Thyroid gland (tissue), 4 donors: ENCODE data around the gene MAVS. TPM values are rescaled to one million over a fixed set of nuclear protein-coding genes. Genes with fewer than 3 reads are reported as not detected.
"Not testable (repeated sequence)": the region's sequence is repeated elsewhere in the genome, so short reads cannot be mapped to it uniquely, and the experiment has no call there.

Experiments
- DNase-seq, 2 donors: peaks; one replicate each; pipeline ENCODE4 v3.0.0-alpha.2; 2019
- H3K27ac ChIP-seq, 3 donors: fragments of 200-600 bp; sonication (generic); 1 replicate in 2 of 3; 2 replicates in 1 of 3; pipeline ENCODE4 v1.5.1; 2016 to 2019; ENCODE audit warnings: mild to moderate bottlenecking in 1 of 3, moderate library complexity in 1 of 3
- H3K27me3 ChIP-seq: fragments of 200-600 bp; sonication (generic); one replicate; pipeline ENCODE4 v1.5.1; 2019
- H3K36me3 ChIP-seq, 2 donors: fragments of 200-600 bp; sonication (generic); one replicate each; pipeline ENCODE4 v1.5.1; 2016 to 2019
- H3K4me1 ChIP-seq, 2 donors: fragments of 200-600 bp; sonication (generic); one replicate each; pipeline ENCODE4 v1.5.1; 2017 to 2019
- H3K4me3 ChIP-seq, 3 donors: fragments of 200-600 bp; sonication (generic); replicated peaks in 1 of 3; 1 replicate in 2 of 3; 2 replicates in 1 of 3; pipeline ENCODE4 v1.5.1; 2016; ENCODE audit warnings: mild to moderate bottlenecking in 1 of 3
- H3K9me3 ChIP-seq: fragments of 200-600 bp; sonication (generic); one replicate; pipeline ENCODE4 v1.5.1; 2017
- POLR2A ChIP-seq, 2 donors: fragments of 450-650 bp; IDR thresholded peaks; one replicate each; pipeline ENCODE4 v1.6.1; 2017; ENCODE audit warnings: antibody characterized with exemption in 2 of 2, mild to moderate bottlenecking in 2 of 2, moderate library complexity in 1 of 2
- WGBS, 2 donors: methylation state at CpG; one replicate each; pipeline ENCODE4 v1.1.5; 2017; 5-methylcytosine and 5-hydroxymethylcytosine counted together
- intact Hi-C: fragments of 100-400 bp; cut with DNase I; formaldehyde crosslinking; loops from one replicate; pipeline ENCODE4 v1.15.1; 2023
- total RNA-seq, 4 donors: library from RNA; depleted of rRNA; stranded (reverse); fragments of >200 nt; gene quantifications; one replicate each; pipeline ENCODE4 v1.2.3, GENCODE V29; 2016
- TF ChIP-seq, protein P1 (sequence below), 6 experiments: fragments of 200-600 bp in 3 of 6; fragments of 450-650 bp in 3 of 6; sonication (generic) in 3 of 6; IDR thresholded peaks; one replicate each; pipeline ENCODE4 v1.5.1; 2016 to 2019; ENCODE audit warnings: antibody characterized with exemption in 6 of 6, mild to moderate bottlenecking in 2 of 6, inconsistent platforms in 1 of 6, moderate library complexity in 1 of 6

Gene MAVS
- total RNA-seq, 4 donors from 2014 or later = 30.4 to 52.3 (median 39.0) TPM

DNA sequence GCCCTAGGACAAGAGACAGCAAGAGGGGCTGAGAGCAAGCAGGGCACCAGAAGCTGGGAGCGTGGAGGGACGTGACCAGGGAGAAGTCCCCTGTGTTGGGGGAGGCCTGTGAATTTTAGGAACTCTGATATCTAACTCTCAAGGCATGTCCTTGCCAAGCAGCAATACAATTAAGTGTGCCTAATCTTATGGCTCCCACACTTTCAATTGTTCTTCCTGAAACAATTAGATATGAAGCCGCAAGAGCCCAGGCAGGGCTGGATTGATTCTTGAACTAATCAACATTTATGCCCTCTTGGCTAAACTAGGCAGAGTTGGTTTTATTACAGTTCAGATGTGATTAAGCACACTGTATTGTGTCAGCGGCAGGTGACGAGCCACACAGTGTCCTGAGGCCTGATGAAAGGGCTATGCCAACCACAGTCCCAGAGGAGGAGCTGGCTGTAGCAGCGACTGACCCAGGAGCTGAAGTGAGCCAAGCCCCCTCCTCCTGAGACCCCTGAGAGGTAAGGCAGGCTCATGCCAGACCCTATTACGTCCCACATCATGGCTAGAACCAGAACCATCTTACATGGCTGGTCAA lies 4.2 kb upstream of the MAVS start:
- intact Hi-C loops = no loop called here
- Histone ChIP-seq H3K4me3 (no peak overlapping the region), H3K36me3 (no peaks in the 10 kb centered on the region), H3K27ac (no peak overlapping the region), H3K9me3 (no peaks in the 10 kb centered on the region), H3K27me3 (no peaks in the 10 kb centered on the region), H3K4me1 (peaks cover 0 to under 1% of the 10 kb centered on the region in 2 donors)
- DNase-seq = no peak
- WGBS, 2 donors = 89 to 93% methylated on average over 7 of the region's 7 CpGs
- TF ChIP-seq POLR2A (IDR thresholded peaks at IDR 0.05) = no peak
- TF ChIP-seq, protein P1, sequence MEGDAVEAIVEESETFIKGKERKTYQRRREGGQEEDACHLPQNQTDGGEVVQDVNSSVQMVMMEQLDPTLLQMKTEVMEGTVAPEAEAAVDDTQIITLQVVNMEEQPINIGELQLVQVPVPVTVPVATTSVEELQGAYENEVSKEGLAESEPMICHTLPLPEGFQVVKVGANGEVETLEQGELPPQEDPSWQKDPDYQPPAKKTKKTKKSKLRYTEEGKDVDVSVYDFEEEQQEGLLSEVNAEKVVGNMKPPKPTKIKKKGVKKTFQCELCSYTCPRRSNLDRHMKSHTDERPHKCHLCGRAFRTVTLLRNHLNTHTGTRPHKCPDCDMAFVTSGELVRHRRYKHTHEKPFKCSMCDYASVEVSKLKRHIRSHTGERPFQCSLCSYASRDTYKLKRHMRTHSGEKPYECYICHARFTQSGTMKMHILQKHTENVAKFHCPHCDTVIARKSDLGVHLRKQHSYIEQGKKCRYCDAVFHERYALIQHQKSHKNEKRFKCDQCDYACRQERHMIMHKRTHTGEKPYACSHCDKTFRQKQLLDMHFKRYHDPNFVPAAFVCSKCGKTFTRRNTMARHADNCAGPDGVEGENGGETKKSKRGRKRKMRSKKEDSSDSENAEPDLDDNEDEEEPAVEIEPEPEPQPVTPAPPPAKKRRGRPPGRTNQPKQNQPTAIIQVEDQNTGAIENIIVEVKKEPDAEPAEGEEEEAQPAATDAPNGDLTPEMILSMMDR (IDR thresholded peaks at IDR 0.05) = no peak

DNA sequence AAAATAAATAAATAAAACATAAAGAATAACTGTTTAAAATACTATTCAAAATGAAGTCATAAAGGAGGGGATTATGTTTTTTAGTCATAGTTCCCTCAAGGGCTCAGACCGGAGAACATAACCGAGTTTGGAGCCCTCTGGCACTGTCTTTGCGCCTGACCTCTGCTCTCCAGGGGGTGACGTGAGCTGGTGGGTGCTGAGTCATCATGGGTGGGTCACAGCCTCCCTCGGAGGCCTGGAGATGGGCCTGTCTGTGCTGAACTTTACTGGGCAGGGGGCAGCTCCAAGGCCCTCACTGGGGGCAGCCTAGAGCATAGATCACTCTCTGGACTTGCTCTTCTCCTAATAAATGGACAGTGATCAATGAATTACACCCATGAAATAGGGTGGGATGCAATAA lies 3.1 kb upstream of the MAVS start:
- intact Hi-C loops = no loop called here
- whole genome bisulfite sequencing, 2 donors = 69 to 76% methylated on average over 5 of the region's 5 CpGs
- H3K4me3 ChIP-seq = no peak overlapping the region
- TF ChIP-seq POLR2A (IDR thresholded peaks at IDR 0.05) = no peak
- TF ChIP-seq, protein P1 (IDR thresholded peaks at IDR 0.05) = no peak
- no peaks in the 10 kb centered on the region for H3K27me3 ChIP-seq
- H3K27ac ChIP-seq = no peak overlapping the region
- DNase-seq = no peak
- H3K9me3 ChIP-seq = no peaks in the 10 kb centered on the region
- peaks cover 0 to 6% of the 10 kb centered on the region in 2 donors for H3K4me1 ChIP-seq
- no peaks in the 10 kb centered on the region for H3K36me3 ChIP-seq

DNA sequence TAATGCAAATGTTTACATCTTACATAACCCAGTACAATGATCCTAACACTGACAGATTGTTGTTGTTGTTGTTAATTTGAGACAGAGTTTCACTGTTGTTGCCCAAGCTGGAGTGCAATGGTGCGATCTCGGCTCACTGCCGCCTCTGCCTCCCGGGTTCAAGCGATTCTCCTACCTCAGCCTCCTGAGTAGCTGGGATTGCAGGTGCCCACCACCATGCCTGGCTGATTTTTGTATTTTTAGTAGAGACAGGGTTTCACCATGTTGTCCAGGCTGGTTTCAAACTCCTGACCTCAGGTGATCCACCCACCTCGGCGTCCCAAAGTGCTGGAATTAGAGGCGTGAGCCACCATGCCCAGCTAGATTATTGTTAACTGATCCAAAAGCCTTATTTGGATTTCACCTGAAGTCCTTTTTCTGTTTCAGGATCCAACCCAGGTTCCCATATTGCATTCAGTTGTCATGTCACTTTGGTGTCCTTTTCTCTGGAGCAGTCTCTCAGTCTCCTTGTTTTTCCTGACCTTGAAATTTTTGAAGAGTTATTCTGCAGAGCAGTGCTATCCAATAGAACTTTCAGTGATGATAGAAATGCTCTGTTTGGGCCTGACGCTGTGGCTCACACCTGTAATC lies 2.5 kb upstream of the MAVS start:
- H3K4me1 ChIP-seq, H3K4me3 ChIP-seq, H3K27me3 ChIP-seq, H3K36me3 ChIP-seq, H3K9me3 ChIP-seq, H3K27ac ChIP-seq, intact Hi-C loops, DNase-seq: not testable (repeated sequence)
- 93 to 96% methylated on average over 9 of the region's 9 CpGs for WGBS, 2 donors

DNA sequence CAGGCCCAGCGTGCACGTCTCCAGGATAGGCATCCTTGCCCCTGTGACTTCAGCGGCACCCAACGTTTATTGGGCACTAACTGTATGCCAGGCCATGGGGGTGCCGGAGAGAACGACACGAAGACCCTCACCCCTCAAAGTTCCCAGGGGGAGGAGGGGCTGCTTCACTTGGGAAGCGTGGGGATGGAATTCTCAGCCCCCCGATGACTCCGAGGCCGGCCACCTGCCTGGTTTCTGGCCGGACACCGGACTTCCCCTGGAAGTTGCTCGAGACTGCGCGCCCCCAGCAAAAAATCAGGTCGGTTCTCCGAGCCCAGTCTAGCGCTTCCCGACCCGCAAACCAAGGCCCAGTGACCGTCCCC lies 275 bp upstream of the MAVS start:
- Histone ChIP-seq H3K36me3 (no peaks in the 10 kb centered on the region), H3K4me3 (peak overlapping the region; percentile 81 to 89 (median 83)), H3K9me3 (no peaks in the 10 kb centered on the region), H3K27ac (peak overlapping the region; percentile 88 to 93 (median 93)), H3K4me1 (peaks cover 0 to 6% of the 10 kb centered on the region in 2 donors), H3K27me3 (no peaks in the 10 kb centered on the region)
- DNase-seq = no peak
- no peak for TF ChIP-seq POLR2A (IDR thresholded peaks at IDR 0.05)
- TF ChIP-seq, protein P1 (IDR thresholded peaks at IDR 0.05) = no peak
- 0% methylated on average over 18 of the region's 22 CpGs; no CpG with 5 or more reads in 1 of the 2 donors for WGBS, 2 donors
- intact Hi-C loops = no loop called here

DNA sequence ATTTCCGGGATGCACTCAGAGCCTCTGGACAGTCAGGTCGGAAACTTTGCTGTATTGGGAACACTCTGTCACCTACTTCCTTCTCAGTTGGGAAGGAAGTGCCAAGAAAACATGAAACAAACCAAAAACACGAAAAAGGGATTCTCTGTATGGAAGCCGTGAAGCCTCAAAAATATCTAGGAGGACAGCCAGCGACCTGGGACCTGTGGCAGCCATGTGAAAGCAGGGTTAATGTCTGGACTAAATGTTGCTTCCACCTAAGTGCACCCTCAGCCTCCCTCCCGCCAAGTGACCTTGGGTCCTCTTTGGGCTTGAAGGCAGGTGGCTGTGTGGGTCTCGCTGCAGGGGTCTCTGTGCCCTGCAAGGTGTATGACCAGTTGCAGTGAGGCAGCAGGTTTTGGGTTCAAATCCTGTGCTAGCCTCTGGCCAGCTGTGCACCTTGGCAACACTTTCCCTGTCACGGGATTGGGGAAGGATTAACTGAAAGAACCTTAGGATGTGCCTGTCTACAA lies 851 bp downstream of the MAVS start:
- Histone ChIP-seq H3K9me3 (no peaks in the 10 kb centered on the region), H3K4me3 (peak overlapping the region; percentile 81 to 89 (median 83)), H3K27me3 (no peaks in the 10 kb centered on the region), H3K4me1 (peaks cover 0 to 6% of the 10 kb centered on the region in 2 donors), H3K27ac (peak overlapping the region; percentile 88 to 93 (median 93)), H3K36me3 (no peaks in the 10 kb centered on the region)
- no peak for TF ChIP-seq POLR2A (IDR thresholded peaks at IDR 0.05)
- TF ChIP-seq, protein P1 (IDR thresholded peaks at IDR 0.05) = no peak
- 17 to 26% methylated on average over 8 of the region's 8 CpGs for WGBS, 2 donors
- no peak for DNase-seq
- intact Hi-C loops = no loop called here
